Thymus (tissue), 11 donors: ENCODE data around the gene DOCK4. TPM values are rescaled to one million over a fixed set of nuclear protein-coding genes. Genes with fewer than 3 reads are reported as not detected.

Experiments used
- DNase-seq, 9 donors: peaks; one replicate each; pipeline ENCODE4 v3.0.0-alpha.2; 2013; ENCODE audit warnings: low spot score in 9 of 9, low read depth in 6 of 9, missing footprints in 1 of 9
- H3K27ac ChIP-seq, 2 donors: one replicate each; pipeline ENCODE4 v1.5.1; 2013; ENCODE audit warnings: control low read depth in 1 of 2, low read depth in 1 of 2, low read length in 1 of 2, mild to moderate bottlenecking in 1 of 2, moderate library complexity in 1 of 2
- H3K27me3 ChIP-seq, 2 donors: one replicate each; pipeline ENCODE4 v1.5.1; 2013; ENCODE audit warnings: low read length in 1 of 2; ENCODE audit not compliant: control insufficient read depth in 2 of 2, insufficient read depth in 1 of 2
- H3K36me3 ChIP-seq, 2 donors: one replicate each; pipeline ENCODE4 v1.5.1; 2013; ENCODE audit warnings: low read length in 1 of 2, mild to moderate bottlenecking in 1 of 2, moderate library complexity in 1 of 2; ENCODE audit not compliant: control insufficient read depth in 2 of 2, insufficient read depth in 2 of 2
- H3K4me1 ChIP-seq, 2 donors: one replicate each; pipeline ENCODE4 v1.5.1; 2013; ENCODE audit warnings: low read length in 2 of 2; ENCODE audit not compliant: control insufficient read depth in 2 of 2, insufficient read depth in 2 of 2
- H3K4me3 ChIP-seq, 2 donors: one replicate each; pipeline ENCODE4 v1.5.1; 2013; ENCODE audit warnings: low read length in 2 of 2, control low read depth in 1 of 2, mild to moderate bottlenecking in 1 of 2
- H3K9me3 ChIP-seq, 2 donors: one replicate each; pipeline ENCODE4 v1.5.1; 2013; ENCODE audit warnings: low read length in 1 of 2, mild to moderate bottlenecking in 1 of 2; ENCODE audit not compliant: control insufficient read depth in 2 of 2, insufficient read depth in 1 of 2
- WGBS: extraction: QIAGEN DNeasy Blood & Tissue Kit; methylation state at CpG from one replicate; pipeline ENCODE4 v1.1.7; 2013; 5-methylcytosine and 5-hydroxymethylcytosine counted together
- polyA plus RNA-seq: library from polyadenylated mRNA; stranded (reverse); fragments of 200-250 nt; gene quantifications from one replicate; pipeline ENCODE4 v1.2.3, GENCODE V29; 2013
- total RNA-seq: library from RNA; stranded (reverse); fragments of 120-200 nt; gene quantifications from one replicate; pipeline ENCODE4 v1.2.4, GENCODE V29; 2013
- donor health status: healthy.

Gene DOCK4
- total and polyA plus RNA-seq, 2 donors, result 3.5 to 4.7 TPM

DNA sequence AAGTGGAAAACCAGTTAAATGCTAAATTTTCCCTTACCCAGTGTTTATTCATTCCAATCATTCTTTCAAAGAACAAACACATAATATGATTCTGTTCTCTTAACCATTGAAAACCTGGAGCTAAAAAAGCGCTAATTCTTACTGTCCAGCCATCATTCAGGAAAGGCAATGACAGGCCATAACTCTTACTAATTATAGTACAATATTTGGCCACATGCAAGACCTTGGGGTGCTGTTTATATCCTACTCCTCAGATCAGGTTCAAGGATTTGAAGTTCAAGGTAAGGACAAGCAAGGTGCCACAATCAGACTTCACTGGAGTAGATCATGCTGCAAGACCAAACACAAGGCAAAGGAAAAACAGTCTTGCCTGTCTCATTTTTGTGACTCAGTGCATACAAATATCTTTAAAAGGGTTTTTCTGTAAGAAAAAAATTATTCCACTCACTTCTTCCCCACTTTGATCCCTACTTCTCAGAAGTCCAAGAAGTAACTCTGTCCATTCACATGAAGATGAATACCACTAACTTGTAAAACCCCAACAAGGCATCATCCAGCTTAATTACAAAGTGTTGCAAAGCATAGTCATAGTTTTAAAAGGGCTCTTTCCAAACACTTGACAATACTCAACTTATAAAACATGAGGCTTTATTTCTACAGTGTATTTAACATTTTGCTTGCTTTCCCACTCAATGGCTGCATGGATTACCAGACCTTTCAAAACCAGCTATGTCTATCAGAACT, 153.0 kb downstream of the DOCK4 start:
- 100% methylated on average over 1 of the region's 1 CpG for WGBS
- H3K4me3 ChIP-seq, result no peak overlapping the region
- H3K4me1 ChIP-seq, result no peaks in the 10 kb centered on the region
- no peaks in the 10 kb centered on the region for H3K36me3 ChIP-seq
- H3K27me3 ChIP-seq, result no peaks in the 10 kb centered on the region
- H3K27ac ChIP-seq, result no peak overlapping the region
- DNase-seq, result no peak
- no peaks in the 10 kb centered on the region for H3K9me3 ChIP-seq

- no peak overlapping the region for H3K27ac ChIP-seq
- WGBS, result 97% methylated on average over 1 of the region's 1 CpG
- no peak for DNase-seq
- no peaks in the 10 kb centered on the region for H3K4me1 ChIP-seq
- no peak overlapping the region for H3K4me3 ChIP-seq
- H3K9me3 ChIP-seq, result peaks cover 0 to 3% of the 10 kb centered on the region in 2 donors
- no peaks in the 10 kb centered on the region for H3K27me3 ChIP-seq
- H3K36me3 ChIP-seq, result no peaks in the 10 kb centered on the region
These were observed 153.7 kb downstream of the DOCK4 start for GRCh38 chr7:112052498-112052897.

- Histone ChIP-seq H3K27me3 (no peaks in the 10 kb centered on the region), H3K4me3 (no peak overlapping the region), H3K9me3 (peaks cover 0 to 3% of the 10 kb centered on the region in 2 donors), H3K27ac (no peak overlapping the region), H3K4me1 (no peaks in the 10 kb centered on the region), H3K36me3 (no peaks in the 10 kb centered on the region)
- WGBS, result 90% methylated on average over 4 of the region's 4 CpGs
- no peak for DNase-seq
These were observed 155.8 kb downstream of the DOCK4 start for GRCh38 chr7:112050250-112050881.

DNA sequence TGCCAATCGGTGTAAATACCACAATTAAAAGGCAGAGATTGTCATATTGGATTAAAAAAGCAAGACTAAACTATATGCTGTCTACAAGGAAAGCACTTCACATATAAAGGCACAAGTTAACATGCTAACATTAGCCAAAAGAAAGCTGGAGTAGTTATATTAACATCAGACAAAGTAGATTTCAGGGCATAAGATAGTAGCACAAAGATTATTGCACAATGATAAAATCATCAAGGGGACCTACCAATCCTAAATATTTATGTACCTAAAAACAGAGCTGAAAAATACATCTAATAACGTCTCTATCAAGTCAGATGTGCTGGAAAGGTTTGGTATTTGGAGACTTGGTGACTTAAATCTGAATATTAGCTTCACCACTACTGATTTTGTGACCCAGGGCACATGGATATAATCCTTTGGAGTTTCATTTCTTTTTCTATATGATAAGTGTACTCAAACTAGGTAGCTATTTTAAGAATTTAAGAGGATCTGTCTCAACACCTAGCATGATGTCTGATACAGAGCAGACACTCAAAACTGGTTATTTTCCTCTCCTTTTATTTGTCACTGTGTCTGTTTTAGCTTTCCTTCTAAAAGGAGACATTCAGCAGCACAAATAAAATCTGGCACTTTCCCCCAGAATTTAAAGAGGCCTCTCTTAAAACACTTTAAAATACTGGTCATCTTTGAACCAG, 156.5 kb downstream of the DOCK4 start:
- WGBS, result 95% methylated on average over 2 of the region's 2 CpGs
- H3K4me3 ChIP-seq, result no peak overlapping the region
- no peak for DNase-seq
- no peaks in the 10 kb centered on the region for H3K36me3 ChIP-seq
- peaks cover 0 to 3% of the 10 kb centered on the region in 2 donors for H3K9me3 ChIP-seq
- H3K4me1 ChIP-seq, result no peaks in the 10 kb centered on the region
- no peak overlapping the region for H3K27ac ChIP-seq
- no peaks in the 10 kb centered on the region for H3K27me3 ChIP-seq

- no peak overlapping the region for H3K4me3 ChIP-seq
- no peak for DNase-seq
- no peaks in the 10 kb centered on the region for H3K36me3 ChIP-seq
- no peak overlapping the region for H3K27ac ChIP-seq
- H3K9me3 ChIP-seq, result peaks cover 0 to 3% of the 10 kb centered on the region in 2 donors
- no peaks in the 10 kb centered on the region for H3K4me1 ChIP-seq
- 89% methylated on average over 2 of the region's 2 CpGs for WGBS
- H3K27me3 ChIP-seq, result no peaks in the 10 kb centered on the region
These were observed 158.8 kb downstream of the DOCK4 start for GRCh38 chr7:112047421-112047820.

DNA sequence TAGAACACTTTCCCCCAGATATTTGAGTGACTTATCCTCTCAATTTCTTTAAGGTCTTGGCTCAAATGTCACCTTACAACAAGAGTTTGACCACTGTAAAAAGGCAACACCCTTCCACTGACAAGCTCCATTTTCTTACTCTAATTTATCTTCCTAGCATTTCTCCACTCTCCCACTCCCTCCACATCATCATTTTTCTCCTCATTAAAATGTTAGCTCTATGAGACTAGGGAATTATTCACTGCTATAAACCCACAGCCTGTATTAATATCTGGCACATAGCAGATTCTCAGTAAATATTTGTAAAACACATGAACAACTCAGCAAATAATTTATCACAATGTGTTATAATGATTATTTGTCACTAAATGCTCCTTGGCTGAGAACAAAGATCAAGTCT, 161.0 kb downstream of the DOCK4 start:
- Histone ChIP-seq H3K4me1 (no peaks in the 10 kb centered on the region), H3K9me3 (peaks cover 0 to 3% of the 10 kb centered on the region in 2 donors), H3K27ac (no peak overlapping the region), H3K27me3 (no peaks in the 10 kb centered on the region), H3K36me3 (no peaks in the 10 kb centered on the region), H3K4me3 (no peak overlapping the region)
- DNase-seq, result no peak

DNA sequence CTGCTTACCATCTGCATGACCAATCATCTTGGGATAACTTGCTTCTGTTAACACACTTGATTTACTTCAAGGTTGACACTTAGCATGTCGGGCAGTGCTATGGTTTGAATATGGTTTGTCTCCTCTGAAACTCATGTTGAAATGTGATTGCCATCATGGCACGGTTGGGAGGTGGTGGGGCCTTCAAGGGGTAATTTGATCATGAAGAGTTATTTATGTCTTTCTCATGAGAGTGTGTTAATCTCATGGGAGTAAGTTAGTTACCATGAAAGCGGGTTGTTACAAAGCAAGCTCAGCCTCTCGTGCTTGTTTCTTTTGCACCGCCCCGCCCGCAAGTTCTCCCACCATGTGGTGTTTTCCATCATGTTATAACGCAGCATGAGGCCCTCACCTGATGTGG, 163.6 kb downstream of the DOCK4 start:
- no peak for DNase-seq
- Histone ChIP-seq H3K4me1 (no peaks in the 10 kb centered on the region), H3K27ac (no peak overlapping the region), H3K36me3 (no peaks in the 10 kb centered on the region), H3K9me3 (peaks cover 0 to 2% of the 10 kb centered on the region in 2 donors), H3K27me3 (no peaks in the 10 kb centered on the region), H3K4me3 (no peak overlapping the region)
- WGBS, result 96% methylated on average over 8 of the region's 8 CpGs

DNA sequence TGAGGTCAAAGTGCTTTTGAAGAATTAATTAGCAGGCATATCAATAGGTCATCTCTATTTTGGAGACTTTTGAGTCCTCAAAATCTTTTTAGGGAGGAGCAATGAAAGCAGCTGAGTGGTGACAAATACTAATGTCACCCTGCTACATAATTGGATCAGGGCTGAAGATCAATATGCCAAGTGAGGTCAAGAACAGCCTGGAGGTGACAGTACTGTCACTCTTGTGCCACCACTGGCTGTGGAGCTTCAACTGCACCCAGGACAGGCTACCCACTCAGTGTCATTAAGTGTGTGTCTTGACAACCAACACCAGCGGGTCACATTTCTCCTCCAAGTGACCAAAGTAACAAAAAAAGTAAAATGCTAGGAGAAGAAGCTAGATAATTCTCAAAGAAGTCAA, 167.8 kb downstream of the DOCK4 start:
- H3K36me3 ChIP-seq, result no peaks in the 10 kb centered on the region
- no peaks in the 10 kb centered on the region for H3K9me3 ChIP-seq
- H3K27me3 ChIP-seq, result no peaks in the 10 kb centered on the region
- WGBS, result 98% methylated on average over 1 of the region's 1 CpG
- no peak overlapping the region for H3K4me3 ChIP-seq
- no peak overlapping the region for H3K27ac ChIP-seq
- no peaks in the 10 kb centered on the region for H3K4me1 ChIP-seq
- DNase-seq, result no peak

DNA sequence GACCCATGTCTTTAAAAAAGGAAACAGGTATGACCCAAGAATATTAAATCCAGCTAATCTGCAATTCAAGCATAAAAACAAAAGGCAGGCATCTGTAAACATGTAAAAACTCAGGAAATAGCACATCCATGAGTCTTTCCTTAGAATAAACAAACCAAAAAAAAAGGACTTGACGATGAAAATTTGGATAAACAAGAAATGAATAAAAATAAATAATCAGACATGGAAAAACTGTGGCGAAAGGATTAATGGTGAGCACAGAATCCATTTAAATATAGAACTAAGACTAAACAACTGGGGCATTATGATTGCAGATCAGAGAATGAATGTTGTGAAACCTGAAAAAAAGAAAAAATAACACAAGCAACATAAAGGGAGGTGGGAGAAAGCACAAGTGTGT, 170.1 kb downstream of the DOCK4 start:
- Histone ChIP-seq H3K4me3 (no peak overlapping the region), H3K36me3 (no peaks in the 10 kb centered on the region), H3K27me3 (no peaks in the 10 kb centered on the region), H3K27ac (no peak overlapping the region), H3K9me3 (no peaks in the 10 kb centered on the region), H3K4me1 (no peaks in the 10 kb centered on the region)
- WGBS, result 96% methylated on average over 2 of the region's 2 CpGs
- no peak for DNase-seq
